ENCODE data around the gene RCC2. TPM values are rescaled to one million over a fixed set of nuclear protein-coding genes. Genes with fewer than 3 reads are reported as not detected.
"Not testable (repeated sequence)": the region's sequence is repeated elsewhere in the genome, so short reads cannot be mapped to it uniquely, and the experiment has no call there.

Gene RCC2
- total RNA-seq, 4 donors from 2014 or later, result 5.7 to 11.5 (median 7.8) TPM

DNA sequence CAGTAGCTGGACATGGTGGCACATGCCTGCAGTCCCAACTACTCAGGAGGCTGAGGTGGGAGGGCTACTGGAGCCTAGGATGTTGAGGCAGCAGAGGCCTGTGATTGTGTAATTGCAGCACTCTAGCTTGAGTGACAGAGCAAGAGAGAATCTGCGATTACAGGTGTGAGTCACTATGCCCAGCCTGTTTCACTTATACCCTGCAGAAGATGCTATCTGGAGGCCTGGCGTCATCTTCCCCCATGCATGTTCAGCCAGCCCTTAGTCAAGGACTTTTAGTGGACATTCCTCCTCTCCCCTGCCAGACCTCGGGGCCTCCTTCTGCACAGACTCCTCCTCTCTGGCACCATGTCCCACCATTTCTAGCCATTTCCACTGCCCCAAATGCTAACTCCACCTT lies 36.3 kb upstream of the RCC2 start:
- ATAC-seq (no peak), DNase-seq (no peak)
- no peak overlapping the region for H3K4me3 ChIP-seq
- intact Hi-C loops (cut with DNase I; ENCODE audit: low total_unique reads), result loop anchor here (10.0 kb wide), 1 partner anchor 51 kb away; no protein-coding TSS in a partner anchor
- no peaks in the 10 kb centered on the region for H3K36me3 ChIP-seq
- in situ Hi-C loops (cut with MboI; ENCODE audit: low sequenced_read_pairs in 4 of 4), result no loop called here
- H3K27ac ChIP-seq, result no peak overlapping the region
- H3K27me3 ChIP-seq, result no peaks in the 10 kb centered on the region
- TF ChIP-seq CTCF (IDR thresholded peaks at IDR 0.05 in 4 of 5, conservative IDR thresholded peaks at IDR 0.05 in 1 of 5), result no peak
- no peak for TF ChIP-seq POLR2A (IDR thresholded peaks at IDR 0.05)
- no peaks in the 10 kb centered on the region for H3K4me1 ChIP-seq
- H3K9me3 ChIP-seq, result no peaks in the 10 kb centered on the region

DNA sequence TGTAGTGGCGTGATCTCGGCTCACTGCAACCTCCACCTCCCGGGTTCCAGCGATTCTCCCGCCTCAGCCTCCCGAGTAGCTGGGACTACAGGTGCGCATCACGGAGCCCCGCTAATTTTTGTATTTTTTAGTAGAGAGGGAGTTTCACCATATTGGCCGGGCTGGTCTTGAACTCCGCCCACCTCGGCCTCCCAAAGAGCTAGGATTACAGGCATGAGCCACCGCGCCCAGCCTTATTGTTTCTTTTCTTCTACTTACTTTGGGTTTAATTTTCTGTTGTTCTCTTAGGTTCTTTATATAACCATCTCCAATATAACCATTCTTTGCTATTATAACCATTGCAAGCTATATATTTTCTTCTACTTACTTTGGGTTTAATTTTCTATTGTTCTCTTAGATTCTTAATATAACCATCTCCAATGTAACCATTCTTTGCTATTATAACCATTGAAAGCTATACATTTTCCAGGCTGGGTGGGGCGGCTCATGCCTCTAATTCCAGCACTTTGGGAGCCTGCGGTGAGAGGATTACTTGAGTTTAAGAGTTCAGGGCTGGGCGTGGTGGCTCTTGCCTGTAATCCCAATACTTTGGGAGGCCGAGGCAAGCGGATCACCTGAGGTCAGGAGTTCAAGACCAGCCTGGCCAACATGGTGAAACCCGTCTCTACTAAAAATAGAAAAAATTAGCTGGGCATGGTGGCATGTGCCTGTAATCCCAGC lies 35.5 kb upstream of the RCC2 start:
- in situ Hi-C loops (cut with MboI; ENCODE audit: low sequenced_read_pairs in 4 of 4); H3K4me1 ChIP-seq; H3K4me3 ChIP-seq; H3K9me3 ChIP-seq; H3K27me3 ChIP-seq; ATAC-seq; H3K36me3 ChIP-seq; DNase-seq; H3K27ac ChIP-seq: not testable (repeated sequence)
- intact Hi-C loops (cut with DNase I; ENCODE audit: low total_unique reads), result loop anchor here (10.0 kb wide), 1 partner anchor 50 kb away; no protein-coding TSS in a partner anchor

GRCh38 chr1:17472814-17473213 lies 33.3 kb upstream of the RCC2 start:
- no peaks in the 10 kb centered on the region for H3K9me3 ChIP-seq
- H3K4me1 ChIP-seq, result no peaks in the 10 kb centered on the region
- in situ Hi-C loops (cut with MboI; ENCODE audit: low sequenced_read_pairs in 4 of 4) (no loop called here), intact Hi-C loops (cut with DNase I; ENCODE audit: low total_unique reads) (loop anchor here (10.0 kb wide), 1 partner anchor 48 kb away; no protein-coding TSS in a partner anchor)
- no peaks in the 10 kb centered on the region for H3K36me3 ChIP-seq
- TF ChIP-seq POLR2A (IDR thresholded peaks at IDR 0.05) (no peak), CTCF (IDR thresholded peaks at IDR 0.05 in 4 of 5, conservative IDR thresholded peaks at IDR 0.05 in 1 of 5) (no peak)
- H3K27ac ChIP-seq, result no peak overlapping the region
- ATAC-seq, result no peak
- no peak overlapping the region for H3K4me3 ChIP-seq
- no peaks in the 10 kb centered on the region for H3K27me3 ChIP-seq
- DNase-seq, result no peak

DNA sequence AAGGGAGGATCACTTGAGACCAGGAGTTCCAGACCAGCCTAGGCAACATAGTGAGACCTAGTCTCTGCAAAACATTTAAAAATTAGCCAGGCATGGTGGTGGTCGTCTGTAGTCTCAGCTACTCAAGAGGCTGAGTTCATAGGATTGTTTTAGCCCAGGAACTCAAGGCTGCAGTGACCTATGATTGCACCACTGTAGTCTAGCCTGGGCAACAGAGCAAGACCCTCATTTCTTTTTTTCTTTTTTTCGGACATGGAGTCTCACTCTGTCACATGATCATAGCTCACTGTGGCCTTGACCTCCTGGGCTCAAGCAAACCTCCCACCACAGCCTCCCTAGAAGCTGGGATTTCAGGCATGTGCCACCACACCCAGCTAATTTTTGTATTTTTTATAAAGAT lies 31.9 kb upstream of the RCC2 start:
- Histone ChIP-seq H3K9me3 (no peaks in the 10 kb centered on the region), H3K36me3 (no peaks in the 10 kb centered on the region), H3K4me3 (no peak overlapping the region), H3K27ac (no peak overlapping the region), H3K27me3 (no peaks in the 10 kb centered on the region), H3K4me1 (no peaks in the 10 kb centered on the region)
- ATAC-seq (no peak), DNase-seq (no peak)
- intact Hi-C loops (cut with DNase I; ENCODE audit: low total_unique reads), result loop anchor here (10.0 kb wide), 1 partner anchor 47 kb away; no protein-coding TSS in a partner anchor
- TF ChIP-seq CTCF (IDR thresholded peaks at IDR 0.05 in 4 of 5, conservative IDR thresholded peaks at IDR 0.05 in 1 of 5), result no peak
- no peak for TF ChIP-seq POLR2A (IDR thresholded peaks at IDR 0.05)
- in situ Hi-C loops (cut with MboI; ENCODE audit: low sequenced_read_pairs in 4 of 4), result no loop called here

DNA sequence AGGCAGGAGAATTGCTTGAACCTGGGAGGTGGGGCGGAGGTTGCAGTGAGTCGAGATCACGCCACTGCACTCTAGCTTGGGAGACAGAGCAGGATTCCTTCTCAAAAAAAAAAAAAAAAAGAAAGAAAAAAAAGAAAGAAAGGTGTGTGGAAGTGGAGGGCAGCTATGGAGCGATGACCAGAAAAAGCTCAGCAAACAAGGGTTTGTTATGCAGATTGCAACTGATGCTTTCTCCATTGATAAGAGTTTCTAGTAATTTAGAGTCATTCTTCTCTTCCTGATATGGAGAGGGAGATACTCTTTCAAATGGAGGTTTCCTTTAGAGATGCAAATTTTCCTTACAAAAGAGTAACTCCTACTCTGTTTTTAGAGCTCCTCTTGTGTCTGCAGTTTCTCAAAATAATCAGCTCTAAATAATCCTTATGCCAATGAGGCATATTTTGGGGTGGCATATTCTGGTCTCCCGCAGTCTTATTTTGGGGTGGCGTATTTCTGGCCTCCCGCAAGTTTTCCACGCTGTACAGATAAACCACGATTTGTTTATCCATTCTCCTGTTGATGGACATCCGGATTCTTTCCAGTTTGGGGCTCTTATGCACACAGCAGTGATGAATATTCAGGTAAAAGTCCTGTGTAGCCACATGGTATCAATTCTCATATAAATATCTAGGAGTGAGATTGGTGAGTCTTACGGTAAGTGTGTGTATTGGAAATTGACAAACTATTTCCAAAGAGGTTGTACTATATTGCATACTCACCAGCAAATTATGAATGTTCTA lies 30.7 kb upstream of the RCC2 start:
- Histone ChIP-seq H3K27me3 (no peaks in the 10 kb centered on the region), H3K9me3 (no peaks in the 10 kb centered on the region), H3K36me3 (no peaks in the 10 kb centered on the region), H3K27ac (no peak overlapping the region), H3K4me3 (no peak overlapping the region), H3K4me1 (no peaks in the 10 kb centered on the region)
- intact Hi-C loops (cut with DNase I; ENCODE audit: low total_unique reads) (loop anchor here (10.0 kb wide), 1 partner anchor 45 kb away; no protein-coding TSS in a partner anchor), in situ Hi-C loops (cut with MboI; ENCODE audit: low sequenced_read_pairs in 4 of 4) (no loop called here)
- no peak for TF ChIP-seq CTCF (IDR thresholded peaks at IDR 0.05 in 4 of 5, conservative IDR thresholded peaks at IDR 0.05 in 1 of 5)
- TF ChIP-seq POLR2A (IDR thresholded peaks at IDR 0.05), result no peak
- ATAC-seq, result no peak
- DNase-seq, result no peak

- H3K9me3 ChIP-seq; H3K27ac ChIP-seq; ATAC-seq; in situ Hi-C loops (cut with MboI; ENCODE audit: low sequenced_read_pairs in 4 of 4); H3K4me3 ChIP-seq; H3K27me3 ChIP-seq; H3K36me3 ChIP-seq; DNase-seq; H3K4me1 ChIP-seq; intact Hi-C loops (cut with DNase I; ENCODE audit: low total_unique reads): not testable (repeated sequence)
Measured at GRCh38 chr1:17468357-17469265, 29.1 kb upstream of the RCC2 start.

All from gastrocnemius medialis (tissue), 4 donors.